ENCODE measurements around the gene LAMA4.

Gene LAMA4

DNA sequence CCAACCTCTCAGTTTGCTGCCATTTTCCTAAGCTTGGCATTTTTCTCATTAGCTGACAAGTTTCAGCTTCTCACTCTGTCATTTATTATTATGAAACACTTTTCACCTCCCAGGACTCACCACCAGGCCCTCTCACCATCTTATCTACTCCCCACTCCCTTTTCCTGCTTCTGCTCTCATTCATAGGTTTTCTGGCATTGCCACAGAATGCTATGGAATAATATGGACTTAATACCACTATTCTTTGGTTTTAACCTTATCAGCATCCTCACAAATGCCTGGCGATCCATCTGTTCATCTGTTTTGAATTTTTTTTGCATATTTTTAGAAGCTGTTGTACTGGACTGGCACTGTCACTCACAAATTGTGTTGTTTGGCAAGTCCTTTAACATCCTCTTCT lies 16.4 kb upstream of the LAMA4 start:
- Histone ChIP-seq H3K9ac (no peak overlapping the region), H3K36me3 (ENCODE audit: insufficient read depth) (no peaks in the 10 kb centered on the region), H2AFZ (ENCODE audit: low read depth) (no peak overlapping the region), H3K27ac (no peak overlapping the region), H3K27me3 (ENCODE audit: insufficient read depth, low read depth) (no peaks in the 10 kb centered on the region), H4K20me1 (ENCODE audit: insufficient read depth) (no peaks in the 10 kb centered on the region), H3K79me2 (ENCODE audit: insufficient read depth, low read depth) (no peaks in the 10 kb centered on the region), H3K4me1 (ENCODE audit: low read depth, poor library complexity, severe bottlenecking) (no peaks in the 10 kb centered on the region), H3K4me2 (no peak overlapping the region), H3K4me3 (IDR thresholded peaks at IDR 0.05; ENCODE audit: insufficient read depth, low read depth, low read length) (no peak overlapping the region)
- TF ChIP-seq, protein P1, sequence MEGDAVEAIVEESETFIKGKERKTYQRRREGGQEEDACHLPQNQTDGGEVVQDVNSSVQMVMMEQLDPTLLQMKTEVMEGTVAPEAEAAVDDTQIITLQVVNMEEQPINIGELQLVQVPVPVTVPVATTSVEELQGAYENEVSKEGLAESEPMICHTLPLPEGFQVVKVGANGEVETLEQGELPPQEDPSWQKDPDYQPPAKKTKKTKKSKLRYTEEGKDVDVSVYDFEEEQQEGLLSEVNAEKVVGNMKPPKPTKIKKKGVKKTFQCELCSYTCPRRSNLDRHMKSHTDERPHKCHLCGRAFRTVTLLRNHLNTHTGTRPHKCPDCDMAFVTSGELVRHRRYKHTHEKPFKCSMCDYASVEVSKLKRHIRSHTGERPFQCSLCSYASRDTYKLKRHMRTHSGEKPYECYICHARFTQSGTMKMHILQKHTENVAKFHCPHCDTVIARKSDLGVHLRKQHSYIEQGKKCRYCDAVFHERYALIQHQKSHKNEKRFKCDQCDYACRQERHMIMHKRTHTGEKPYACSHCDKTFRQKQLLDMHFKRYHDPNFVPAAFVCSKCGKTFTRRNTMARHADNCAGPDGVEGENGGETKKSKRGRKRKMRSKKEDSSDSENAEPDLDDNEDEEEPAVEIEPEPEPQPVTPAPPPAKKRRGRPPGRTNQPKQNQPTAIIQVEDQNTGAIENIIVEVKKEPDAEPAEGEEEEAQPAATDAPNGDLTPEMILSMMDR (conservative IDR thresholded peaks at IDR 0.05; ENCODE audit: low read depth, low read length), result no peak

DNA sequence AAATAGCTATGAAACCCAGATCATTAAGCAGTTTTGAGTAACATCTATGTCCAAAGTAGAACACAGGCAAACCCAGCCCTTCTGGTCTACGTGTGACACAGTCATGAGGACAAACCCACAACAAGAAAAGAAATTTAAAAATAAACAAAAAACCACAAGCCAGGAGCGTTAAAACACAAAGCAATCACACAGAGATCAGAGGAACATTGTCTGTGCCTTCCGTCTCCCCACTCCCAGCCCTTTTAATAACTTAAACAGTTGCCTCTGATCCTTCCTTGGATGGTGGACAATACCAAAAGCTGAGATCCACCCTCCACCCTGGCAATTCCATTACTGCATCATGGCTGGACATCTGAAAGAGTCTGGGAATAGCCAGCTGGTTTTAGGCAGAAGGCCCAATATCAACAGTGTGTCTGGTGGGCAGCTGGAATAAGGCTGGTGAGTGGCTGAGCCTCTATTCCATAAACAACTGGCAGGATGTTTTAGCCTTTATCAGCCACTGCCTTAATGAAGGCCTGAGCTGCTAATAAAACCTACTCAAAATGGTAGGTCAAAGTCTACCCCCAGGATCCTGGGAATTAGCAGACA lies 15.7 kb upstream of the LAMA4 start:
- no peak overlapping the region for H3K9ac ChIP-seq
- no peak overlapping the region for H3K4me2 ChIP-seq
- H3K79me2 ChIP-seq (ENCODE audit: insufficient read depth, low read depth), result no peaks in the 10 kb centered on the region
- no peak overlapping the region for H2AFZ ChIP-seq (ENCODE audit: low read depth)
- no peak overlapping the region for H3K27ac ChIP-seq
- H3K4me3 ChIP-seq (IDR thresholded peaks at IDR 0.05; ENCODE audit: insufficient read depth, low read depth, low read length), result no peak overlapping the region
- H3K4me1 ChIP-seq (ENCODE audit: low read depth, poor library complexity, severe bottlenecking), result no peaks in the 10 kb centered on the region
- H3K36me3 ChIP-seq (ENCODE audit: insufficient read depth), result no peaks in the 10 kb centered on the region
- H4K20me1 ChIP-seq (ENCODE audit: insufficient read depth), result no peaks in the 10 kb centered on the region
- H3K27me3 ChIP-seq (ENCODE audit: insufficient read depth, low read depth), result no peaks in the 10 kb centered on the region
- TF ChIP-seq, protein P1 (conservative IDR thresholded peaks at IDR 0.05; ENCODE audit: low read depth, low read length), result no peak

DNA sequence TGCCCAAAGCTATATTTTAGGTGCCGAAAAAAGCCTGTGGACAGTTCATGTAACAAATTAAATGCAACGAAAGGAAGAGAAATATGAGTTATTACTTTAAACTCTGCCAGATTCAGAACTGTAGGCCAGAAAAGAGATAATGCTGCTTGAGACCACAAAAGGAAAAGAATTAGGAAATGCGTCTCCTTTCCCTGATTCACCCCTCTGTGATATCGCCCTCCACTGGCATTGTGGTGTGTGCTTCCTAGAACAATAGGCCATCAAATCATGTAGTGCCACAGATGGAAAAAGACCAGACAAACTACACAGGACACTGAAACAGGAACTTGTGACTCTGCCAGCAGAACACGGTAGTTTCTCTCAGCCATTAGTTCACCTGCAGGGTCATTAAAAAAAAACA lies 14.7 kb upstream of the LAMA4 start:
- Histone ChIP-seq H3K79me2 (ENCODE audit: insufficient read depth, low read depth) (no peaks in the 10 kb centered on the region), H3K36me3 (ENCODE audit: insufficient read depth) (no peaks in the 10 kb centered on the region), H3K4me2 (no peak overlapping the region), H3K9ac (no peak overlapping the region), H3K4me1 (ENCODE audit: low read depth, poor library complexity, severe bottlenecking) (no peaks in the 10 kb centered on the region), H4K20me1 (ENCODE audit: insufficient read depth) (no peaks in the 10 kb centered on the region), H3K4me3 (IDR thresholded peaks at IDR 0.05; ENCODE audit: insufficient read depth, low read depth, low read length) (no peak overlapping the region), H2AFZ (ENCODE audit: low read depth) (no peak overlapping the region), H3K27ac (no peak overlapping the region), H3K27me3 (ENCODE audit: insufficient read depth, low read depth) (no peaks in the 10 kb centered on the region)
- TF ChIP-seq, protein P1 (conservative IDR thresholded peaks at IDR 0.05; ENCODE audit: low read depth, low read length), result no peak

DNA sequence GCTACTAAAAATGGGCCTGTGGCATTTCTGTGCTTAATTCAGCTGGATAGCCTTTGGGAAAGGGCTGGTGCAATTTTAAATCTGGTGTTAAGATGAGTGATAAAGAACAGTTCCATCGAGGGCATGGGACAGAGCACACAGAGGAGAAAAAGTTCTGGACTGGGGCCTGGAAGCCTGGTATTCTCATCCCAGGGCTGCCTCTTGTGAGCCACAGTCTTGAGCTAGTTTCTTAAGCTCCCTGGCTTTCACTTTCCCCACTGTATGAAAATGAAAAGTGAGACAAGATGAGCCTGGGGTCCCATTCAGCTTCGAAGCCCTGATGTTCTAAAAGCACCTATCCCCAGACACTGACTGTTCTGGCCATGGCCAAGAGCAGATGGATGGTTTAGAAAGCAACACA lies 14.3 kb upstream of the LAMA4 start:
- no peak overlapping the region for H3K9ac ChIP-seq
- H3K27ac ChIP-seq, result no peak overlapping the region
- no peaks in the 10 kb centered on the region for H3K36me3 ChIP-seq (ENCODE audit: insufficient read depth)
- H3K79me2 ChIP-seq (ENCODE audit: insufficient read depth, low read depth), result no peaks in the 10 kb centered on the region
- H3K27me3 ChIP-seq (ENCODE audit: insufficient read depth, low read depth), result no peaks in the 10 kb centered on the region
- H4K20me1 ChIP-seq (ENCODE audit: insufficient read depth), result no peaks in the 10 kb centered on the region
- no peak overlapping the region for H3K4me3 ChIP-seq (IDR thresholded peaks at IDR 0.05; ENCODE audit: insufficient read depth, low read depth, low read length)
- no peak overlapping the region for H3K4me2 ChIP-seq
- TF ChIP-seq, protein P1 (conservative IDR thresholded peaks at IDR 0.05; ENCODE audit: low read depth, low read length), result no peak
- H3K4me1 ChIP-seq (ENCODE audit: low read depth, poor library complexity, severe bottlenecking), result no peaks in the 10 kb centered on the region
- H2AFZ ChIP-seq (ENCODE audit: low read depth), result no peak overlapping the region

All from KMS-11 (cell line).